ENCODE measurements around the gene SOS1. TPM values are rescaled to one million over a fixed set of nuclear protein-coding genes. Genes with fewer than 3 reads are reported as not detected.
"Not testable (repeated sequence)": the region's sequence is repeated elsewhere in the genome, so short reads cannot be mapped to it uniquely, and the experiment has no call there.

The SOS1 gene
- total RNA-seq, 1 donor from 2014 or later: 8.2 TPM

GRCh38 chr2:39141334-39142271 is 20.8 kb upstream of the SOS1 start:
- no peak overlapping the region for H3K4me3 ChIP-seq (ENCODE audit: low read depth, low read length)
- DNase-seq (ENCODE audit: low read depth): no peak
- H3K36me3 ChIP-seq (ENCODE audit: control insufficient read depth, insufficient read depth, low read length): no peaks in the 10 kb centered on the region
- H3K27me3 ChIP-seq (ENCODE audit: control insufficient read depth, insufficient read depth, low read length): no peaks in the 10 kb centered on the region
- FAIRE-seq: no peak
- no peak for TF ChIP-seq CTCF (IDR thresholded peaks at IDR 0.05; ENCODE audit: insufficient read depth, low read length, severe bottlenecking)

- DNase-seq (ENCODE audit: low read depth); FAIRE-seq; H3K4me3 ChIP-seq (ENCODE audit: low read depth, low read length); H3K27me3 ChIP-seq (ENCODE audit: control insufficient read depth, insufficient read depth, low read length); H3K36me3 ChIP-seq (ENCODE audit: control insufficient read depth, insufficient read depth, low read length): not testable (repeated sequence)
Observed at GRCh38 chr2:39140948-39141333, 20.1 kb upstream of the SOS1 start.

- DNase-seq (ENCODE audit: low read depth): no peak
- no peaks in the 10 kb centered on the region for H3K27me3 ChIP-seq (ENCODE audit: control insufficient read depth, insufficient read depth, low read length)
- H3K36me3 ChIP-seq (ENCODE audit: control insufficient read depth, insufficient read depth, low read length): no peaks in the 10 kb centered on the region
- H3K4me3 ChIP-seq (ENCODE audit: low read depth, low read length): no peak overlapping the region
- no peak for TF ChIP-seq CTCF (IDR thresholded peaks at IDR 0.05; ENCODE audit: insufficient read depth, low read length, severe bottlenecking)
- FAIRE-seq: no peak
Observed at GRCh38 chr2:39140322-39140847, 19.5 kb upstream of the SOS1 start.

- TF ChIP-seq CTCF (IDR thresholded peaks at IDR 0.05; ENCODE audit: insufficient read depth, low read length, severe bottlenecking): no peak
- DNase-seq (ENCODE audit: low read depth) (no peak), FAIRE-seq (no peak)
- Histone ChIP-seq H3K27me3 (ENCODE audit: control insufficient read depth, insufficient read depth, low read length) (no peaks in the 10 kb centered on the region), H3K4me3 (ENCODE audit: low read depth, low read length) (no peak overlapping the region), H3K36me3 (ENCODE audit: control insufficient read depth, insufficient read depth, low read length) (no peaks in the 10 kb centered on the region)
Observed at GRCh38 chr2:39139511-39140237, 18.8 kb upstream of the SOS1 start.

- Histone ChIP-seq H3K36me3 (ENCODE audit: control insufficient read depth, insufficient read depth, low read length) (no peaks in the 10 kb centered on the region), H3K4me3 (ENCODE audit: low read depth, low read length) (no peak overlapping the region), H3K27me3 (ENCODE audit: control insufficient read depth, insufficient read depth, low read length) (no peaks in the 10 kb centered on the region)
- no peak for DNase-seq (ENCODE audit: low read depth)
- TF ChIP-seq CTCF (IDR thresholded peaks at IDR 0.05; ENCODE audit: insufficient read depth, low read length, severe bottlenecking): no peak
- no peak for FAIRE-seq
Observed at GRCh38 chr2:39138837-39139211, 18.0 kb upstream of the SOS1 start.

- not testable (repeated sequence) for FAIRE-seq; H3K27me3 ChIP-seq (ENCODE audit: control insufficient read depth, insufficient read depth, low read length); H3K36me3 ChIP-seq (ENCODE audit: control insufficient read depth, insufficient read depth, low read length); H3K4me3 ChIP-seq (ENCODE audit: low read depth, low read length); DNase-seq (ENCODE audit: low read depth)
Observed at GRCh38 chr2:39138187-39138836, 17.5 kb upstream of the SOS1 start.
